Esophagus squamous epithelium (tissue), 4 donors: ENCODE results near the gene LRP1.

Experiments
- POLR2A ChIP-seq, 4 donors: fragments of 450-650 bp; IDR thresholded peaks; one replicate each; pipeline ENCODE4 v1.6.1; 2017; ENCODE audit warnings: antibody characterized with exemption in 4 of 4, mild to moderate bottlenecking in 4 of 4, moderate library complexity in 3 of 4
- TF ChIP-seq, protein P1 (sequence below), 6 experiments: fragments of 450-650 bp in 4 of 6; fragments of 200-600 bp in 2 of 6; sonication (generic) in 2 of 6; IDR thresholded peaks; one replicate each; pipeline ENCODE4 v1.5.1; 2016 to 2019; ENCODE audit warnings: antibody characterized with exemption in 6 of 6, mild to moderate bottlenecking in 4 of 6, moderate library complexity in 4 of 6

DNA sequence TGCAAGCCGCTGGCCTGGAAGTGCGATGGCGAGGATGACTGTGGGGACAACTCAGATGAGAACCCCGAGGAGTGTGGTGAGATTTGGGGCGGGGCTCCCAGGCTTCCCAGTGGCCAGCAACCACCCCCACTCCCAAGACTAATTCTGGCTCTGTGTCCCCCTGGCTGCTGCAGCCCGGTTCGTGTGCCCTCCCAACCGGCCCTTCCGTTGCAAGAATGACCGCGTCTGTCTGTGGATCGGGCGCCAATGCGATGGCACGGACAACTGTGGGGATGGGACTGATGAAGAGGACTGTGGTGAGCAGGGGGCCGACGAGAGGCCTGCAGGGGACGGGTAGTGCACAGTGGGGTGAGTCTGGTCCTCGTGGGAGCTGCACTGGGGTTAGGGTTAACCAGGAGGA, 76.2 kb downstream of the LRP1 start:
- TF ChIP-seq, protein P1, sequence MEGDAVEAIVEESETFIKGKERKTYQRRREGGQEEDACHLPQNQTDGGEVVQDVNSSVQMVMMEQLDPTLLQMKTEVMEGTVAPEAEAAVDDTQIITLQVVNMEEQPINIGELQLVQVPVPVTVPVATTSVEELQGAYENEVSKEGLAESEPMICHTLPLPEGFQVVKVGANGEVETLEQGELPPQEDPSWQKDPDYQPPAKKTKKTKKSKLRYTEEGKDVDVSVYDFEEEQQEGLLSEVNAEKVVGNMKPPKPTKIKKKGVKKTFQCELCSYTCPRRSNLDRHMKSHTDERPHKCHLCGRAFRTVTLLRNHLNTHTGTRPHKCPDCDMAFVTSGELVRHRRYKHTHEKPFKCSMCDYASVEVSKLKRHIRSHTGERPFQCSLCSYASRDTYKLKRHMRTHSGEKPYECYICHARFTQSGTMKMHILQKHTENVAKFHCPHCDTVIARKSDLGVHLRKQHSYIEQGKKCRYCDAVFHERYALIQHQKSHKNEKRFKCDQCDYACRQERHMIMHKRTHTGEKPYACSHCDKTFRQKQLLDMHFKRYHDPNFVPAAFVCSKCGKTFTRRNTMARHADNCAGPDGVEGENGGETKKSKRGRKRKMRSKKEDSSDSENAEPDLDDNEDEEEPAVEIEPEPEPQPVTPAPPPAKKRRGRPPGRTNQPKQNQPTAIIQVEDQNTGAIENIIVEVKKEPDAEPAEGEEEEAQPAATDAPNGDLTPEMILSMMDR (IDR thresholded peaks at IDR 0.05), result no peak
- TF ChIP-seq POLR2A (IDR thresholded peaks at IDR 0.05), result no peak
